IPS-11a (cell line): Measurements from ENCODE around the gene SLC39A8.

Experiments
- H3K4me3 ChIP-seq: one replicate; pipeline ENCODE4 v1.5.1; 2013; ENCODE audit warnings: low read depth, low read length, control low read depth

The SLC39A8 gene

GRCh38 chr4:102341201-102341600 lies 4.1 kb downstream of the SLC39A8 start:
- H3K4me3 ChIP-seq, result no peak overlapping the region

DNA sequence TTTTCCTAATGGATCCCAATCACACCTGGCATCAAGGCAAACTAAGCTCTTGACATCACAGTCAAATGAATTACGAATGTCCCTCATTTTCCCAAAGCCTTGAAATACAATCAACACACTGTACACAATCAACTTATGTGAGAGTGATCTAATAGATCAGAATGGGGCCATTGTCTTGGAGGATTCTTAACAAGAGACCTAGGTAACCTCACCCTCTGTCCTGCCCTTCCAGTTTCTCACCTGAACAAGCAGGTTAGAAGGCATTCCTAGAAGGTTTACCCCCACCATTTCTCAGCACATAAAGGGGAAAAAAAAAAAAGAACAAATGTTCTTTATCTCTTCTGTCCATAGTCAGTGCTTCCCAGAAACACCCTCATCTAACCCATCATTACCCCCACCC lies 6.3 kb downstream of the SLC39A8 start:
- no peak overlapping the region for H3K4me3 ChIP-seq

DNA sequence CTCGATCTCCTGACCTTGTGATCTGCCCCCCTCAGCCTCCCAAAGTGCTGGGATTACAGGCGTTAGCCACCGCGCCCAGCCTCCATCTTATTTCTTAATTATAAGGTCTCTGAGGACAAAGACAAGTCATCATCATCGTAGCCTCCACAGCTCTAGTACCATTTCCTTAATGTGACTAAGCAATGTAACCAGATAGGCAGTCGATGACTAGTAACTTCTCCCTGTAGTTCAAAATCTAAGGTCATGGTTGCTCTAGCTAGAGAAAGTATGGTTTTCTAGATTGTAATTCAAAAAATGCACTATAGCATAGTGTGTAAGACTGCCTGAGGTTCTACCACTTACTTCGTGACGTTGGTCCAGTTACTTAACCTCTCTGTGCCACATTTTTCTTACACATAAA lies 6.9 kb downstream of the SLC39A8 start:
- H3K4me3 ChIP-seq, result no peak overlapping the region

- H3K4me3 ChIP-seq, result no peak overlapping the region
Observed at GRCh38 chr4:102335616-102336015, 9.7 kb downstream of the SLC39A8 start.

- no peak overlapping the region for H3K4me3 ChIP-seq
Observed at GRCh38 chr4:102334624-102335023, 10.7 kb downstream of the SLC39A8 start.

GRCh38 chr4:102333787-102334186 lies 11.5 kb downstream of the SLC39A8 start:
- no peak overlapping the region for H3K4me3 ChIP-seq

- no peak overlapping the region for H3K4me3 ChIP-seq
Observed at GRCh38 chr4:102328045-102328444, 17.2 kb downstream of the SLC39A8 start.

- no peak overlapping the region for H3K4me3 ChIP-seq
Observed at GRCh38 chr4:102326951-102327350, 18.3 kb downstream of the SLC39A8 start.

DNA sequence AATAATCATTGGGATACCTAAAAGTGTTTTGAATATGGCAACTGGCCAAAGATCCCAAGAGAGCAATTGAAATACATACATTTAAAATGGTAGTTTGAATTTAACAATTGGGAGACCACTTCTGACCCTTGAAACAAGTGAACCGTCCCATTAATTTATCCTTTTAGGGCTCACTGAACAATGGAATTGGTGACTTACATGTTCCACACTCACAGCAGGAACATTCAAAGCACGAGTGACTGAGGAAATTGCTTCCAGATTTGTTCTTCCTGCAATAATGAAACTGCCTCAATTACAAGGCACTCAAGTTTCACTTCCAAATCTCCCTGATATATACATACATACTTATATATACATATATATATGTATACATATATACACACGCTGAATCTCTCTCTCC lies 20.6 kb downstream of the SLC39A8 start:
- no peak overlapping the region for H3K4me3 ChIP-seq

DNA sequence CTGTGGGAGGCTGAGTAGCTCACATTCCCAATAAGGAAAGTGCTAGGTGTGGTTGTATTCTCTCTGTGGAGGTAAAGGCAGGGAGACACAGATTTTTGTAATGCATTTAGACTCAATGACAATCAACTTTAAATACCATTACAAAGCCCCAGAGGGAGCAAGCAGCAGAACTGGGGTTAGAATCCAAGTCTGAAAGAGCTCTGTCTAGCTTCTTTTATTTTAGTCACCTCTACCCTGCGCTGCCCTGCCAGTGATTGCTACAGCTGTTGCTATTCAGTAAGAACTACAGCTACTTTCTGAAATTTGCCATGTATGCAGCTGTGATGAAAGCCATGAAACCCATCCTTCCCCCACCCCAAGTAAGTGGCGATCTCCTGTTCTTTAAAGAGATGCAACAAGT lies 22.5 kb downstream of the SLC39A8 start:
- H3K4me3 ChIP-seq, result no peak overlapping the region

GRCh38 chr4:102321260-102321995 lies 23.9 kb downstream of the SLC39A8 start:
- no peak overlapping the region for H3K4me3 ChIP-seq

DNA sequence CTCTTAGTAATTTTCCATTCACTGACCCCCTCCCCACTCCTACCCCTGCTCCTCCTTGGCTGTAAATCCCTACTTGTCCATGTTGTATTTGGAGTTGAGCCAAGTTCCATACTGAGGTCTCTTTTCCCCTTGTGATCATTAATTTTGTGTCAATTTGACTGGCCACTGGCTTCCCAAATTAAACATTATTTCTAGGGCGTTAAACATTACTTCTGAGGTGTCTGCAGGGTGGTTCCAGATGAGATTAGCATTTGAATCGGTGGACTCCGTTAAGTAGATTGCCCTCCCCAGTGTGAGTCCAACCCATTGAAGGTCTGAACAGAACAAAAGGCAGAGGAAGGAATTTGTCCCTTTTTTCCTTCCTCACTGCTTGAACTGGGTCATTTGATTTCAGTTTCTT lies 25.7 kb downstream of the SLC39A8 start:
- H3K4me3 ChIP-seq, result no peak overlapping the region

DNA sequence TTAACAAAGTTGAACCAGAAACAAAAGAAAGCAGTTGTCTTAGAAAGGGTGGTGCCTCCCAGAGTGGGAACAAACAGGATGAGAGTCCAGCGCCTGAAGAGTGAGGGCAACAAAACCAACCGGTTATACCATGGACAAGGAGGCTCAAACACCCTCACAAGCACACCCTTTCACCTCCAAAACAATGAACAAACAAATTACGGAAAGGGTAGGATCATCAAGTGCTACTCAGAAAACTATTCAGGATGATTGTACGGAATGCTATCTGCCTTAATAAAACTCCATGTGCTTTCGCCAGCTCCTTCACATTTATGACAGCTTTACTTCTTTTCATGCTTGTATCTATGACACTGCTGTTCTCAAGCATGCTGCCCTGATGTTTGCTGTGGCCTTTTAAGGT lies 26.8 kb downstream of the SLC39A8 start:
- H3K4me3 ChIP-seq, result no peak overlapping the region

GRCh38 chr4:102318105-102318504 lies 27.2 kb downstream of the SLC39A8 start:
- no peak overlapping the region for H3K4me3 ChIP-seq

GRCh38 chr4:102317459-102317858 lies 27.8 kb downstream of the SLC39A8 start:
- H3K4me3 ChIP-seq, result no peak overlapping the region

DNA sequence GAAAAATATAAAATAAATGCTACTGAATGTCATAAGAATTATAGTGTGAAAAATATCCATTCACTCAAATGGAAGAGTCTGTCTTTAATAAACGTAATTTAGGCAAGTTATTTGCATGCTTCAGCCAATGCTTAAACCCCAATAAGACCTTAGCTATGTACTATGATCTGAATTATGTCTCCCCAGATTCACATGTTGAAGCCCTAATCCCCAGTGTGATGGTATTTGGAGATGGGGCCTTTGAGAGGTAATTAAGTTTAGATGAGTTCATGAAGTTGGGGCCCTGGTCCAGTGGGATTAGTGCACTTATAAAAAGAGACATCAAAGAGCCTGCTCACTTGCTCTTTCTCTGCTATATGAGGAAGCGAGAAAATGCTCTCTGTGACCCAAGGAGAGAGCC lies 28.7 kb downstream of the SLC39A8 start:
- H3K4me3 ChIP-seq, result no peak overlapping the region

DNA sequence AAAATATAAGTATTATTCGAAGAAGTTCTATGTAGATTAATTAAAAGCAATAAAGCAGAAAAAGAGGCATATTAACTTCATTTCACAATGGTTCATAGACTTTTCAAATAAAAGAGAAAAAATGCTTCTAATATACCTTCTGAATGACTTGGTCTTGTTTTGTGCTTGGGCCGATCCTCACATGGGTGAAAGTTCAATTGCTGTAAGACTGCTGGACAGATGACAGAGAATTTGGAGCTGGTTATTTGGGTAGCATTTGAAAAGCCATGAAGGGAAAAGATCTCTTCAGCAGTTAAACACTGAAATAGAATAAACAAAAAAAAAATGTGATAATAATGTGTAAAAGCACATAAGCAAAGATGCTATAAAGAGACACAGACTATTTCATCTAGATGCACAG lies 29.8 kb downstream of the SLC39A8 start:
- H3K4me3 ChIP-seq, result no peak overlapping the region

DNA sequence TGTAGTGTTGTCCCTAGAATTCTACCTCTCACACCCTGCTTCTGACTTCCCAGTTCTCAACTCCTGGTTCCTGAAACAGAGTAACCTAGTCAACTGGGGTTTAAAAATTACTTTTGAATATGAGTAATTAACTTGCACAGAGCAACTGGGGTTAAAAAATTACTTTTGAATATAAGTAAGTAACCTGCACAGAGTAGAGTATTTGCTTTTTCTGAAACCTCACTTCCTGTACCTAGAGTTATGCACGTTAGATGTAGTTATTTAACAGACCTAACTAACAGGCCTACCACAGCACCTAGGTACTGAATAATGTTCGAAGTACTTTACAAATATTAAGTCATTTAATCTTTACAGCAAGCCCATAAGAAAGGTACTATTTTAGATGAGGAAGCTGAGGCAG lies 32.9 kb downstream of the SLC39A8 start:
- H3K4me3 ChIP-seq, result no peak overlapping the region

GRCh38 chr4:102311912-102312311 lies 33.4 kb downstream of the SLC39A8 start:
- no peak overlapping the region for H3K4me3 ChIP-seq

- no peak overlapping the region for H3K4me3 ChIP-seq
Observed at GRCh38 chr4:102311407-102311806, 33.9 kb downstream of the SLC39A8 start.

DNA sequence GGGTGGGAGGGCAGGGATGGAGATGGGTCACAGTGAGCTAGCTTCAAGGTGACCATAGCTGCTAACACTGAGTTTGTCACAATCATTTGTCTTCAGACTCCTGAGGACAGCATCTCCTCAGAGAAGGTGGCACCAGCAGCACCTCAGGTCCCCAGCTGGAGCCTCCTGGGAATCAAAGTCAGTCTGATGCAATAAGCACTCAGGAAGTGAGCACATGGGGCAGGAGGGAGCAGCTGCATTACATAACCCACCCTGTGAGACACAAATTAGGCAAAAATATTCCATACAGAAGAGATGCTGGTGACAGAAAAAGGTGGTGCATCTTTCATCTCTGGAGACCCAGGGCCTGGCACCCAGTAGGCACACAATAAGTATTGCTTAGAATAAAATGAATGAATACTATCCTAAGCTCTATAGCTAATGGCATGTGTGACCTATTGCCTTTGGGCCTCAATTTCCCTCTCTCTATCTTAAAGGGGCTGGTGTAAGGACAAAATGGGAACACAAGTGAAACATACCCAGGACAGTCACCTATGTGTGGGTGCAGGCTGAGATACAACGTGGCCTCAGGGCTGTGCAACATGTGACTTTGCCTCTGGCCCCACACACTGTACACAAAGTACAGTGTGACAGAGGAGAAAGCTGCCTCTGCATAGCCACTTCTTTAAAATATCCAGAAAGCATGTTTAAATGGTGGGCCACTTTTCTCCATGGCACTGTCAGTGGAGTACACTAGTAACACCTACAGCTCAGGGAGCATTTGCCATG lies 37.1 kb downstream of the SLC39A8 start:
- H3K4me3 ChIP-seq, result no peak overlapping the region

DNA sequence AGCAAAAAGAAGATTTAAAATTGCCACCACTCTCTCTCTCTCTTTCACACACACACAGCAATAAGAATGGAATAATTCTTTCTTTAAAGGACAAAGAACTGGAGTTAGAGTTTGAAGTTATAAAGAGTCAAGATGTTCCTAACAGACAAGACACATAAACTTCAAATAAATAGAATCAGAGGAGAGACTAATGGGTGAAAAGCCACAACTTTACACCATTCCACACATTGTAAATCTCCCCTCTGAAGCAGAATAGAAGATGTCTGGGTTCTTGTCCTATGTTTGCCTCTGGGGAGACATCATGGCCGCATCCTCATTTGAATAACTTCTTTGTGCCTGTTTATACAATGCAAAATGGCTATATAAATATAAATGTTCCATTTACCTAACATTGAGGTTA lies 39.6 kb downstream of the SLC39A8 start:
- H3K4me3 ChIP-seq, result no peak overlapping the region

GRCh38 chr4:102302762-102303161 lies 42.5 kb downstream of the SLC39A8 start:
- no peak overlapping the region for H3K4me3 ChIP-seq
